ENCODE data around the gene BTN1A1.

Gene BTN1A1

GRCh38 chr6:26477426-26477825, 22.7 kb upstream of the BTN1A1 start:
- no peaks in the 10 kb centered on the region for H3K9me3 ChIP-seq
- no peak for TF ChIP-seq CTCF (IDR thresholded peaks at IDR 0.05)
- no peaks in the 10 kb centered on the region for H3K27me3 ChIP-seq
- H3K27ac ChIP-seq, result peak overlapping the region; percentile 97
- H3K36me3 ChIP-seq, result no peaks in the 10 kb centered on the region
- H3K4me1 ChIP-seq (ENCODE audit: control insufficient read depth in 1 of 2, insufficient read depth in 1 of 2, low read depth in 1 of 2, low read length in 1 of 2), result peaks cover 66 to 76% of the 10 kb centered on the region in 2 experiments
- peak overlapping the region; percentile 2 to 35 for H3K4me3 ChIP-seq (ENCODE audit: low read depth in 1 of 2, low read length in 1 of 2)

GRCh38 chr6:26478100-26478984, 21.8 kb upstream of the BTN1A1 start:
- Histone ChIP-seq H3K4me1 (ENCODE audit: control insufficient read depth in 1 of 2, insufficient read depth in 1 of 2, low read depth in 1 of 2, low read length in 1 of 2) (peaks cover 57 to 67% of the 10 kb centered on the region in 2 experiments), H3K9me3 (no peaks in the 10 kb centered on the region), H3K36me3 (no peaks in the 10 kb centered on the region), H3K27ac (peak overlapping the region; percentile 97), H3K4me3 (ENCODE audit: low read depth in 1 of 2, low read length in 1 of 2) (no peak overlapping the region), H3K27me3 (no peaks in the 10 kb centered on the region)
- no peak for TF ChIP-seq CTCF (IDR thresholded peaks at IDR 0.05)

- no peak for TF ChIP-seq CTCF (IDR thresholded peaks at IDR 0.05)
- peaks cover 54 to 62% of the 10 kb centered on the region in 2 experiments for H3K4me1 ChIP-seq (ENCODE audit: control insufficient read depth in 1 of 2, insufficient read depth in 1 of 2, low read depth in 1 of 2, low read length in 1 of 2)
- no peak overlapping the region for H3K4me3 ChIP-seq (ENCODE audit: low read depth in 1 of 2, low read length in 1 of 2)
- H3K27ac ChIP-seq, result peak overlapping the region; percentile 97
- no peaks in the 10 kb centered on the region for H3K27me3 ChIP-seq
- no peaks in the 10 kb centered on the region for H3K9me3 ChIP-seq
- no peaks in the 10 kb centered on the region for H3K36me3 ChIP-seq
These were observed 21.2 kb upstream of the BTN1A1 start for GRCh38 chr6:26478985-26479278.

- no peak for TF ChIP-seq CTCF (IDR thresholded peaks at IDR 0.05)
- H3K4me3 ChIP-seq (ENCODE audit: low read depth in 1 of 2, low read length in 1 of 2), result no peak overlapping the region
- peaks cover 20 to 28% of the 10 kb centered on the region in 2 experiments for H3K4me1 ChIP-seq (ENCODE audit: control insufficient read depth in 1 of 2, insufficient read depth in 1 of 2, low read depth in 1 of 2, low read length in 1 of 2)
These were observed 17.8 kb upstream of the BTN1A1 start for GRCh38 chr6:26482338-26482737.

GRCh38 chr6:26483727-26484126, 16.4 kb upstream of the BTN1A1 start:
- H3K4me3 ChIP-seq (ENCODE audit: low read depth in 1 of 2, low read length in 1 of 2), result no peak overlapping the region
- H3K9me3 ChIP-seq, result no peaks in the 10 kb centered on the region
- TF ChIP-seq CTCF (IDR thresholded peaks at IDR 0.05), result no peak
- no peaks in the 10 kb centered on the region for H3K36me3 ChIP-seq
- no peaks in the 10 kb centered on the region for H3K27me3 ChIP-seq
- no peak overlapping the region for H3K27ac ChIP-seq
- H3K4me1 ChIP-seq (ENCODE audit: control insufficient read depth in 1 of 2, insufficient read depth in 1 of 2, low read depth in 1 of 2, low read length in 1 of 2), result peaks cover 6 to 14% of the 10 kb centered on the region in 2 experiments

More at GRCh38 chr6:26482338-26482737, 17.8 kb upstream of the BTN1A1 start:
- H3K9me3 ChIP-seq, result no peaks in the 10 kb centered on the region
- no peaks in the 10 kb centered on the region for H3K27me3 ChIP-seq
- no peaks in the 10 kb centered on the region for H3K36me3 ChIP-seq
- no peak overlapping the region for H3K27ac ChIP-seq

Data from neutrophil (primary cell).